Small intestine (tissue), 7 donors: ENCODE results near the gene ARL15. TPM values are rescaled to one million over a fixed set of nuclear protein-coding genes. Genes with fewer than 3 reads are reported as not detected.

ENCODE experiments used
- DNase-seq, 2 donors: peaks; one replicate each; pipeline versions ENCODE4 v3.0.0 to v3.0.0-alpha.2; 2013
- FAIRE-seq: peaks from 2 replicates; lab custom pipeline; 2012; peaks lifted over from hg19 to GRCh38; lab: Jason Lieb, UNC
- H3K27ac ChIP-seq, 3 donors: one replicate each; pipeline ENCODE4 v1.5.1; 2013; ENCODE audit warnings: low read length in 2 of 3, mild to moderate bottlenecking in 2 of 3, control low read depth in 1 of 3, inconsistent platforms in 1 of 3, low read depth in 1 of 3, moderate library complexity in 1 of 3
- H3K27me3 ChIP-seq, 3 donors: one replicate each; pipeline ENCODE4 v1.6.1; 2013; ENCODE audit warnings: low read length in 3 of 3, inconsistent platforms in 1 of 3; ENCODE audit not compliant: control insufficient read depth in 3 of 3, insufficient read depth in 3 of 3
- H3K36me3 ChIP-seq, 3 donors: one replicate each; pipeline ENCODE4 v1.6.1; 2013; ENCODE audit warnings: low read length in 3 of 3, inconsistent platforms in 1 of 3, low read depth in 1 of 3, mild to moderate bottlenecking in 1 of 3, moderate library complexity in 1 of 3; ENCODE audit not compliant: control insufficient read depth in 3 of 3, insufficient read depth in 2 of 3
- H3K4me1 ChIP-seq, 3 donors: one replicate each; pipeline ENCODE4 v1.6.1; 2013; ENCODE audit warnings: low read length in 2 of 3, inconsistent platforms in 1 of 3, low read depth in 1 of 3, mild to moderate bottlenecking in 1 of 3, moderate library complexity in 1 of 3; ENCODE audit not compliant: control insufficient read depth in 3 of 3, insufficient read depth in 2 of 3
- H3K4me3 ChIP-seq, 3 donors: one replicate each; pipeline ENCODE4 v1.5.1; 2013; ENCODE audit warnings: low read length in 3 of 3, control low read depth in 1 of 3, inconsistent platforms in 1 of 3, low read depth in 1 of 3, mild to moderate bottlenecking in 1 of 3, moderate library complexity in 1 of 3
- H3K9me3 ChIP-seq, 2 donors: one replicate each; pipeline ENCODE4 v1.6.1; 2013; ENCODE audit warnings: low read depth in 1 of 2, low read length in 1 of 2; ENCODE audit not compliant: control insufficient read depth in 2 of 2, insufficient read depth in 1 of 2
- WGBS, 3 donors: extraction: QIAGEN DNeasy Blood & Tissue Kit; methylation state at CpG; one replicate each; pipeline ENCODE4 v1.1.7; 2013; 5-methylcytosine and 5-hydroxymethylcytosine counted together
- polyA plus RNA-seq, 4 donors: library from polyadenylated mRNA; stranded (reverse) in 3 of 4; unstranded in 1 of 4; fragments of 200-250 nt in 3 of 4; fragments of 120-200 nt in 1 of 4; gene quantifications; one replicate each; pipeline versions ENCODE4 v1.2.1 to v1.2.3, GENCODE V29; 2013
- donor health status: healthy with polysubstance abuse.
- donor health status: control.
- donor health status: control.
- donor health status: Bipolar disorder and iron deficiency.
- donor health status: healthy.

The ARL15 gene
- polyA plus RNA-seq, 4 donors: 16.5 to 61.9 (median 20.5) TPM

DNA sequence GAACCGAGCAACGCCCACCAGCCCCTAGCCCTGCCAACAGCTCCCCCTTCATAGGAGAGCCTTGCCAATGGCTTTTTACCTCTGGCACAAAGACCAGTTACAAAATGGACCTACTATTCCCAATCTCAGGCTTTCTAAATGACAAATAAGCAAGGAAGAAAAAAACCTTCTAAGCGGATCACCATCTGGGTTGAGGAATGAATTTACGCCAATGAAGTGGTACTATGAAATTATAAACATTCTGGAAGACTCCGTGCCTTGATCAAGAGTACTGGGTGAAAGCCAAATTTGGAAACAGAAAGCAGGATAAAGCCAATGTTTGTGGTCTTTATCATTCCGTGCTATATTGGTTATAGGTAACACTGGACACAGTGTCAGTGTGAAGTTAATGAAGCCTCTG lies 378.0 kb downstream of the ARL15 start:
- Histone ChIP-seq H3K4me3 (no peak overlapping the region), H3K27me3 (no peaks in the 10 kb centered on the region), H3K9me3 (no peaks in the 10 kb centered on the region), H3K27ac (no peak overlapping the region), H3K4me1 (no peaks in the 10 kb centered on the region), H3K36me3 (no peaks in the 10 kb centered on the region)
- FAIRE-seq (no peak), DNase-seq (no peak)
- whole genome bisulfite sequencing, 3 donors: 91 to 97% (median 94%) methylated on average over 6 of the region's 6 CpGs

DNA sequence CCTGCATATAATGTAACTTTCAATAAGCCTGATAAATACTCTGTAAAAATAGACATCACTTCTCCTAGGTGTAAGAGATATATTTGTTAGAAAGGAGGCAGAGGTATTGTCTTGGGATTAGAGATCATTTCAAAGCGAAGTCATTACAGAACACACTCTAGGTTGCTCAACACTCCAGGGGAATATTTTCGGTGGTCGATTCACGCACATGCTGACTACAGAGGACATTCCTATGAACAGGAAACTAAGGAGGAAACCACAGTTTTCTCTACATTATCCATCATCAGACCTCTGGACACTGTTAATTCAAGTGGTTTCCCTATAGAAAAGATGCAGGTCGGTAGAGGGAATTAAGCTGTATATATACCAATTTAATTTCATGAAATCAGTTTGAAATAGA lies 379.9 kb downstream of the ARL15 start:
- no peak overlapping the region for H3K27ac ChIP-seq
- no peaks in the 10 kb centered on the region for H3K27me3 ChIP-seq
- 66 to 69% (median 69%) methylated on average over 5 of the region's 5 CpGs for WGBS, 3 donors
- FAIRE-seq: no peak
- no peak overlapping the region for H3K4me3 ChIP-seq
- no peaks in the 10 kb centered on the region for H3K9me3 ChIP-seq
- H3K36me3 ChIP-seq: no peaks in the 10 kb centered on the region
- H3K4me1 ChIP-seq: no peaks in the 10 kb centered on the region
- DNase-seq: no peak

- no peak for FAIRE-seq
- Histone ChIP-seq H3K27me3 (no peaks in the 10 kb centered on the region), H3K4me3 (no peak overlapping the region), H3K4me1 (no peaks in the 10 kb centered on the region), H3K27ac (no peak overlapping the region), H3K36me3 (no peaks in the 10 kb centered on the region), H3K9me3 (no peaks in the 10 kb centered on the region)
- peak in 1 of 2 donors; percentile 61 for DNase-seq
- WGBS, 3 donors: 81 to 95% (median 90%) methylated on average over 2 of the region's 2 CpGs
Measured at GRCh38 chr5:53929570-53929969, 380.8 kb downstream of the ARL15 start.

DNA sequence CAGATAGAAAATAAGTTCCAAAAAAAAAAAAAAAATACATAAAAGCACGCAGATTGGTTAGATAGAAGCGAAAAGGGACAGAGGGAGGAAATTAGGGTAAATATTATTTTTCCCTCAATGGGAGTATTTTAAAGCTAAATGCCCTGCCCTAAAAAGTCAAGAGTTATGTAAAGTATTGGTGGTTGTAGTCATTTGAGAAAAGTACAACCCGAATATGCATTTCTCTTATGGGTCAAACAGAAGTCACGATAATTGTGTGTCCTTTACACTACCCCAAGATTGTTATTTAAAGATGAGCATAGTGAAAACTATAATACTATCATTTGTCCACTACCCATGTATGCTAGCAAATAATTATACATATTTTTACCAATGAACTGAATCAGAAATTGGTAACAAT lies 381.2 kb downstream of the ARL15 start:
- Histone ChIP-seq H3K27me3 (no peaks in the 10 kb centered on the region), H3K4me1 (no peaks in the 10 kb centered on the region), H3K9me3 (no peaks in the 10 kb centered on the region), H3K27ac (no peak overlapping the region), H3K4me3 (no peak overlapping the region), H3K36me3 (no peaks in the 10 kb centered on the region)
- DNase-seq: no peak
- FAIRE-seq: no peak
- WGBS, 3 donors: 79 to 97% (median 92%) methylated on average over 4 of the region's 4 CpGs

GRCh38 chr5:53928641-53929040 lies 381.7 kb downstream of the ARL15 start:
- Histone ChIP-seq H3K9me3 (no peaks in the 10 kb centered on the region), H3K27ac (no peak overlapping the region), H3K36me3 (no peaks in the 10 kb centered on the region), H3K4me3 (no peak overlapping the region), H3K4me1 (no peaks in the 10 kb centered on the region), H3K27me3 (no peaks in the 10 kb centered on the region)
- FAIRE-seq: no peak
- DNase-seq: no peak
- WGBS, 3 donors: 81 to 97% (median 89%) methylated on average over 6 of the region's 6 CpGs

- no peak for FAIRE-seq
- 76 to 88% (median 83%) methylated on average over 6 of the region's 6 CpGs for WGBS, 3 donors
- no peak overlapping the region for H3K27ac ChIP-seq
Measured at GRCh38 chr5:53927668-53928247, 382.6 kb downstream of the ARL15 start.

GRCh38 chr5:53926026-53926425 lies 384.3 kb downstream of the ARL15 start:
- H3K27me3 ChIP-seq: no peaks in the 10 kb centered on the region
- no peak overlapping the region for H3K4me3 ChIP-seq
- DNase-seq: no peak
- 91 to 99% (median 98%) methylated on average over 4 of the region's 4 CpGs for WGBS, 3 donors
- H3K4me1 ChIP-seq: peaks cover 0 to 3% (median 0%) of the 10 kb centered on the region in 3 donors
- H3K27ac ChIP-seq: no peak overlapping the region
- FAIRE-seq: no peak
- no peaks in the 10 kb centered on the region for H3K36me3 ChIP-seq
- no peaks in the 10 kb centered on the region for H3K9me3 ChIP-seq

More at GRCh38 chr5:53927668-53928247, 382.6 kb downstream of the ARL15 start:
- no peak overlapping the region for H3K4me3 ChIP-seq
- H3K4me1 ChIP-seq: peaks cover 0 to 3% (median 0%) of the 10 kb centered on the region in 3 donors
- no peaks in the 10 kb centered on the region for H3K36me3 ChIP-seq
- no peaks in the 10 kb centered on the region for H3K27me3 ChIP-seq
- DNase-seq: no peak
- no peaks in the 10 kb centered on the region for H3K9me3 ChIP-seq

DNA sequence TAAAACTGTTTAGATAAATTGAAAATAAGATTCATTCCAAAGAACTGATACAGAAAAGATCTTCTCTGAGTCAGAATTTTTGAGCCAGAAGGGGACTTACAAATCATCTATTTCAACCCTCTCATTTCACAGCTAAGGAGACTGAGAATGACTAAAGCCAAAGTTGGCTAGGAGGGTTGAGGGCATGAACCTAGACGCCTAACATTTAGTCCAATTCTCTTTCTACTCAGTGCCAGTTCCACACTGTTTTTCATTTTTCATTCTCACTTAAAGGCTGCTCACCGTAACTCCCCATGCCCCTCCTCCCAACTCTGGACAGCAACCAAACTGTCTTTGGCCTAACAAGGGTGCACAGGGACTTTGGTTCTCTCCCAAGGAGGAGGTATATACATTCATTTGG lies 386.0 kb downstream of the ARL15 start:
- 55 to 90% (median 89%) methylated on average over 2 of the region's 2 CpGs for WGBS, 3 donors
- no peak for FAIRE-seq

DNA sequence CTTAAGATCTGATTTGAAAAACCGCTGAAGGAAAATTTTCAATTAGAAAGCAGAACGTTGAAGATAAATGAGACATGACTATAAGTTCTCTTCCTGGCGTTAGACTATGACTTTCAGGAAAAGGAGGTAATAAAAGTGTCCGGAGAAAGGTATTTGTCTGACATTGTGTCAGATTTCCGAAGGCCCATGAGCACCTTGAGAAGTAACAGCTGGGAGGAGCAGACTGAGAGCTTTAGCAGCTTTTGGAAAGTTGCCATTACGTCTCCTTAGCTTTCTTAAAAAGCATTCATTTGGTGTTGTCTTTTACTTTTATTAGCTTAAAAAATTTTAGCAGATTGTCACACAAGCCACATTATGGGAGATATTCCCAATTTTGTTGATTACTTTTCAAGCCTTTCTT lies 386.4 kb downstream of the ARL15 start:
- Histone ChIP-seq H3K36me3 (peaks cover 0 to 2% (median 0%) of the 10 kb centered on the region in 3 donors), H3K27me3 (no peaks in the 10 kb centered on the region), H3K27ac (no peak overlapping the region), H3K4me3 (no peak overlapping the region), H3K4me1 (peaks cover 0 to 3% (median 0%) of the 10 kb centered on the region in 3 donors), H3K9me3 (no peaks in the 10 kb centered on the region)
- FAIRE-seq (no peak), DNase-seq (no peak)
- WGBS, 3 donors: 71 to 90% (median 89%) methylated on average over 6 of the region's 6 CpGs

More for the DNA sequence above, 386.0 kb downstream of the ARL15 start:
- no peak overlapping the region for H3K4me3 ChIP-seq
- no peaks in the 10 kb centered on the region for H3K27me3 ChIP-seq
- H3K4me1 ChIP-seq: peaks cover 0 to 3% (median 0%) of the 10 kb centered on the region in 3 donors
- peaks cover 0 to 2% (median 0%) of the 10 kb centered on the region in 3 donors for H3K36me3 ChIP-seq
- H3K9me3 ChIP-seq: no peaks in the 10 kb centered on the region
- DNase-seq: no peak
- H3K27ac ChIP-seq: no peak overlapping the region
